ENCODE measurements around the gene CENPX. TPM values are rescaled to one million over a fixed set of nuclear protein-coding genes. Genes with fewer than 3 reads are reported as not detected.

CENPX gene
- total RNA-seq, 1 donor from 2014 or later: 59.9 TPM

DNA sequence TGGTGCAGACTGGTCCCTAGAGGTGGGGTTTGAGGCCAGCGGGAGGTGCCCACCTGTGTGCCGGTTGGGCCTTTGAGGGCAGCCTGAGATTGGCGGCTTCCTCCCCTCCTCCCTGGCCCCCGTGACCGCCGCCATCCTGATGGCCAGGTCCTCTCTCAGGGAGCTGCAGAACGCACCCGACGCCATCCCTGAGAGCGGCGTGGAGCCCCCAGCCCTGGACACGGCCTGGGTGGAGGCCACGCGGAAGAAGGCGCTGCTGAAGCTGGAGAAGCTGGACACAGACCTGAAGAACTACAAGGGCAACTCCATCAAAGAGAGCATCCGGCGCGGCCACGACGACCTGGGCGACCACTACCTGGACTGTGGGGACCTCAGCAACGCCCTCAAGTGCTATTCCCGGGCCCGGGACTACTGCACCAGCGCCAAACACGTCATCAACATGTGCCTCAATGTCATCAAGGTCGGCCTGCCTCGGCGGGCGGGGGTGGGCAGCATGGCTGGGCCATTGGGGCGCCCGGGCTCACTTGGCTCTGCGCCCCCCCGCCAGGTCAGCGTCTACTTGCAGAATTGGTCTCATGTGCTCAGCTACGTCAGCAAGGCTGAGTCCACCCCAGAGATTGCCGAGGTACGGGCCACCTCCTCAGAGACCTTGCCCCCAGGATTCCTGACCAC is 31.8 kb upstream of the CENPX start:
- Mint-ChIP-seq H3K9me3 (ENCODE audit: unreplicated experiment) (no peaks in the 10 kb centered on the region), H3K27me3 (ENCODE audit: unreplicated experiment) (no peaks in the 10 kb centered on the region), H3K27ac (ENCODE audit: unreplicated experiment) (no peak overlapping the region), H3K4me1 (ENCODE audit: low read depth, unreplicated experiment) (no peaks in the 10 kb centered on the region), H3K36me3 (ENCODE audit: unreplicated experiment) (no peaks in the 10 kb centered on the region), H3K4me3 (ENCODE audit: unreplicated experiment) (no peak overlapping the region)
- TF ChIP-seq, protein P1, sequence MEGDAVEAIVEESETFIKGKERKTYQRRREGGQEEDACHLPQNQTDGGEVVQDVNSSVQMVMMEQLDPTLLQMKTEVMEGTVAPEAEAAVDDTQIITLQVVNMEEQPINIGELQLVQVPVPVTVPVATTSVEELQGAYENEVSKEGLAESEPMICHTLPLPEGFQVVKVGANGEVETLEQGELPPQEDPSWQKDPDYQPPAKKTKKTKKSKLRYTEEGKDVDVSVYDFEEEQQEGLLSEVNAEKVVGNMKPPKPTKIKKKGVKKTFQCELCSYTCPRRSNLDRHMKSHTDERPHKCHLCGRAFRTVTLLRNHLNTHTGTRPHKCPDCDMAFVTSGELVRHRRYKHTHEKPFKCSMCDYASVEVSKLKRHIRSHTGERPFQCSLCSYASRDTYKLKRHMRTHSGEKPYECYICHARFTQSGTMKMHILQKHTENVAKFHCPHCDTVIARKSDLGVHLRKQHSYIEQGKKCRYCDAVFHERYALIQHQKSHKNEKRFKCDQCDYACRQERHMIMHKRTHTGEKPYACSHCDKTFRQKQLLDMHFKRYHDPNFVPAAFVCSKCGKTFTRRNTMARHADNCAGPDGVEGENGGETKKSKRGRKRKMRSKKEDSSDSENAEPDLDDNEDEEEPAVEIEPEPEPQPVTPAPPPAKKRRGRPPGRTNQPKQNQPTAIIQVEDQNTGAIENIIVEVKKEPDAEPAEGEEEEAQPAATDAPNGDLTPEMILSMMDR (IDR thresholded peaks at IDR 0.05; ENCODE audit: partially characterized antibody, unreplicated experiment): no peak
- DNase-seq: no peak

DNA sequence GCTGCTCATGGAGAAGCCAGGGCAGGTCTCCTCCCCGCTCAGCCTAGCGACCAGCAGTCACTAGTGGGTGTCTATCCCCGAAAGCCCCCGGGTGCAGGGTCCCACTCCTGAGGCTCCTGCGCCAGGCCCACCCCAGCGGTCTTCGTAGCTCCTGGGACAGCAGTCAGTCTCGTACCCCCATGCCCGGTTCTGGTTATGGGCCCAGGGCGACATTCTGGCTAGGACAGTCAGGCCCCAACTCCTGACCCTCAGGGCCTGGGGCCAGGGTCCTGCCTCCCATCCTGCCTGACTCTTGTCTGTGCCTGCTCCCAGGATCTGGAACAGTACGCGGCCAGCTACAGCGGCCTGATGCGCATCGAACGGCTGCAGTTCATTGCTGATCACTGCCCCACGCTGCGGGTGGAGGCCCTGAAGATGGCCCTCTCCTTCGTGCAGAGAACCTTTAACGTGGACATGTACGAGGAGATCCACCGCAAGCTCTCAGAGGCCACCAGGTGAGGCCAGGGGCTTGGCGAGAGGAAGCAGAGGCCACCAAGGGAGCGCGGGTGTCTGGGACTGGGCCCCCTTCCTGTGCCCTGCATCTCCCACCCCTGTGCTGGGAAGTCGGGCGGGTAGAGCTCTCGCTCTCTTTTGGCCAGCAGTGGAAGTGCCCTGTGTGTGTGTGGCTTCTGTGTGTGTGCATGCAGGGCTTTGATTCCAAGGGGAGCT is 31.0 kb upstream of the CENPX start:
- TF ChIP-seq, protein P1 (IDR thresholded peaks at IDR 0.05; ENCODE audit: partially characterized antibody, unreplicated experiment): no peak
- peaks cover 1% of the 10 kb centered on the region for H3K27me3 Mint-ChIP-seq (ENCODE audit: unreplicated experiment)
- no peaks in the 10 kb centered on the region for H3K4me1 Mint-ChIP-seq (ENCODE audit: low read depth, unreplicated experiment)
- peak overlapping the region; percentile 71 for H3K4me3 Mint-ChIP-seq (ENCODE audit: unreplicated experiment)
- H3K36me3 Mint-ChIP-seq (ENCODE audit: unreplicated experiment): no peaks in the 10 kb centered on the region
- H3K27ac Mint-ChIP-seq (ENCODE audit: unreplicated experiment): peak overlapping the region; percentile 28
- H3K9me3 Mint-ChIP-seq (ENCODE audit: unreplicated experiment): no peaks in the 10 kb centered on the region
- no peak for DNase-seq

DNA sequence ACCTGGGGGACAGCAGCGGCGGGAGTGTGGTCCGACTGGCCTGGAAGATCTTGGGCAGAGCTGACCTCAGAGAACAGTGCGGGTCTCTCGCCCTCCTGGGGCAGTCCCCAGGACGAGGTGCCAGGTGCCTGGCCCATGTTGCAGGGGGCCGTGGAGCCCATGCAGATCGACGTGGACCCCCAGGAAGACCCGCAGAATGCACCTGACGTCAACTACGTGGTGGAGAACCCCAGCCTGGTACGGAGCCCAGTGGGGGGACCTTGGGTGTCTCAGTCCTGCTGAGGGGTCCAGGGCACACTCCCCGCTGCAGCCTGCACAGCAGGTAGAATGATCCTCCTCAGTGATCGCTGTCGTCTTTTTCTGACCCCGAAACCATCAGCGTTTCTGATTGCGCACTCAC is 30.5 kb upstream of the CENPX start:
- TF ChIP-seq, protein P1 (IDR thresholded peaks at IDR 0.05; ENCODE audit: partially characterized antibody, unreplicated experiment): no peak

DNA sequence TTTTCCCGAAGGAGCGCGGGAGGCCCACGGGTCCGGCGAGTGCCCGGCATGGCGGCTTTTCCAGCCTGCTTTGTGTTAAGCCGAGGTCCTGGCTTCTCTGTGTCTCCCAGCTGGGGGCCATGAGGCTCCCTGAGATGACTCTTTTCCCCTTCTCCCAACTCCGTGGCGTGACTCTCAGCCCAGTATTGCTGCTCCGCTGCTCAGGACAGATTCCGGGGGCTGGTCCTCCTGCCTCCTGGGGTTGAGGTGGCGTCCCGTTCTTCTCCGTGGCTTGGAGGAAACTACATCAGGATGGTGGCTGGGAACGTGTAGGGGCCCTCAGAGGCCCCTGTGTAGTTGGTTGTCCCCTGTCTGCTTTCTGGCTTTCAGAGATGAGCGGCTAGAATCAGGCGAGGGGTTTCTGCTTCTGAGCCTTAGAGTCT is 30.0 kb upstream of the CENPX start:
- Mint-ChIP-seq H3K27ac (ENCODE audit: unreplicated experiment) (no peak overlapping the region), H3K27me3 (ENCODE audit: unreplicated experiment) (peaks cover 1% of the 10 kb centered on the region), H3K9me3 (ENCODE audit: unreplicated experiment) (no peaks in the 10 kb centered on the region), H3K4me3 (ENCODE audit: unreplicated experiment) (peak overlapping the region; percentile 74), H3K36me3 (ENCODE audit: unreplicated experiment) (no peaks in the 10 kb centered on the region), H3K4me1 (ENCODE audit: low read depth, unreplicated experiment) (no peaks in the 10 kb centered on the region)
- no peak for DNase-seq
- TF ChIP-seq, protein P1 (IDR thresholded peaks at IDR 0.05; ENCODE audit: partially characterized antibody, unreplicated experiment): no peak

More for the DNA sequence above, 30.5 kb upstream of the CENPX start:
- H3K36me3 Mint-ChIP-seq (ENCODE audit: unreplicated experiment): no peaks in the 10 kb centered on the region
- H3K27ac Mint-ChIP-seq (ENCODE audit: unreplicated experiment): peak overlapping the region; percentile 28
- H3K9me3 Mint-ChIP-seq (ENCODE audit: unreplicated experiment): no peaks in the 10 kb centered on the region
- peaks cover 1% of the 10 kb centered on the region for H3K27me3 Mint-ChIP-seq (ENCODE audit: unreplicated experiment)
- no peak for DNase-seq
- H3K4me1 Mint-ChIP-seq (ENCODE audit: low read depth, unreplicated experiment): no peaks in the 10 kb centered on the region
- peak overlapping the region; percentile 74 for H3K4me3 Mint-ChIP-seq (ENCODE audit: unreplicated experiment)

All from glutamatergic neuron (in vitro differentiated cells).